A549 (cell line): ENCODE measurements around the gene ZXDC.

Experiments used
- BHLHE40 ChIP-seq: IDR thresholded peaks from 2 replicates; pipeline ENCODE4 v1.6.1; 2012; ENCODE audit warnings: low read depth, low read length, inconsistent platforms
- CTCF ChIP-seq: fragments of >200 bp; sonication (Bioruptor Twin); formaldehyde crosslinking; IDR thresholded peaks from 3 replicates; pipeline ENCODE4 v1.5.1; 2016
- KDM5A ChIP-seq: fragments of 200-600 bp; sonication (generic); IDR thresholded peaks from 2 replicates; pipeline ENCODE4 v1.6.1; 2016; ENCODE audit warnings: antibody characterized with exemption, mild to moderate bottlenecking
- RFX5 ChIP-seq: fragments of 450-650 bp; IDR thresholded peaks from 2 replicates; pipeline ENCODE4 v1.7.1; 2014; ENCODE audit warnings: antibody characterized with exemption, mild to moderate bottlenecking, moderate library complexity

- TF ChIP-seq CTCF (no peak), KDM5A (no peak), BHLHE40 (no peak), RFX5 (no peak)
Measured at GRCh38 chr3:126423191-126424038, 52.3 kb downstream of the ZXDC start.
